IPS DF 6.9 (cell line): ENCODE data around the gene ST6GALNAC1.

ENCODE experiments used
- DNase-seq: peaks from one replicate; pipeline ENCODE4 v3.0.0-alpha.2; 2013; ENCODE audit warnings: low read depth, low spot score
- H3K27ac ChIP-seq: one replicate; pipeline ENCODE4 v1.5.1; 2013; ENCODE audit warnings: low read length, control low read depth
- H3K27me3 ChIP-seq: 2 replicates; pipeline ENCODE4 v1.6.1; 2013; ENCODE audit warnings: mild to moderate bottlenecking, low read length; ENCODE audit not compliant: control insufficient read depth, insufficient read depth
- H3K36me3 ChIP-seq: 2 replicates; pipeline ENCODE4 v1.6.1; 2013; ENCODE audit warnings: low read length; ENCODE audit not compliant: control insufficient read depth, insufficient read depth
- H3K4me1 ChIP-seq: 2 replicates; pipeline ENCODE4 v1.6.1; 2013; ENCODE audit warnings: low read length; ENCODE audit not compliant: control insufficient read depth, insufficient read depth
- H3K4me3 ChIP-seq: 2 replicates; pipeline ENCODE4 v1.5.1; 2013; ENCODE audit warnings: mild to moderate bottlenecking, low read length
- H3K9me3 ChIP-seq: 2 replicates; pipeline ENCODE4 v1.6.1; 2013; ENCODE audit warnings: low read length, inconsistent platforms; ENCODE audit not compliant: control insufficient read depth, insufficient read depth
- WGBS: extraction: QIAGEN DNeasy Blood & Tissue Kit; methylation state at CpG from one replicate; pipeline ENCODE4 v1.1.7; 2013; ENCODE audit warnings: mixed read lengths, missing lambda C conversion rate; ENCODE audit not compliant: insufficient read length, insufficient coverage; 5-methylcytosine and 5-hydroxymethylcytosine counted together

ST6GALNAC1 gene

DNA sequence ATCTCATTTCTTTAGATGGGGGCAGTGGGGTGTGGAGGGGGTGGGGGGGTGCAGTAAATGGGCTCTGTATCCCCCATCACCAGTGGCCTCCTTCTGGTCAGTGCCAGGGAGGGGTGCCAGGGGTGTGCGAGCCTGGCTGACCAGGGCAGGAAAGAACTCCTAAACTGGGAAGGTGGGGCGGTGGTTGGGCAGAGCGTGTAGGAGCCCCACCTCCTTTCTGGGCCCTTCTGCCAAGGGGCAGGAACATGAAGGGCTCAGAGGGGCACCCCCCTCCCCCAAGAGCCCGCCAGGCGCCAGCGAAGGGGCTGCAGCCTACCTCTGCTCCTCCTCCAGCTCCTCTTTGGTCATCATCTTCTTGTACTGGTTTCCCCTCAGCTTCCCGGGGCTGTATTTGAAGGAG, 41.2 kb upstream of the ST6GALNAC1 start:
- Histone ChIP-seq H3K27me3 (no peaks in the 10 kb centered on the region), H3K9me3 (no peaks in the 10 kb centered on the region), H3K4me1 (peaks cover 11% of the 10 kb centered on the region), H3K4me3 (no peak overlapping the region), H3K36me3 (no peaks in the 10 kb centered on the region), H3K27ac (no peak overlapping the region)
- no CpG with 5 or more reads among the region's 7 CpGs for WGBS
- DNase-seq: no peak

- Histone ChIP-seq H3K4me3 (no peak overlapping the region), H3K27ac (no peak overlapping the region), H3K27me3 (no peaks in the 10 kb centered on the region), H3K4me1 (peaks cover 11% of the 10 kb centered on the region), H3K9me3 (no peaks in the 10 kb centered on the region), H3K36me3 (no peaks in the 10 kb centered on the region)
- no peak for DNase-seq
- WGBS: no CpG with 5 or more reads among the region's 25 CpGs
These were observed 40.6 kb upstream of the ST6GALNAC1 start for GRCh38 chr17:76683921-76684745.

- Histone ChIP-seq H3K9me3 (no peaks in the 10 kb centered on the region), H3K27ac (no peak overlapping the region), H3K36me3 (no peaks in the 10 kb centered on the region)
These were observed 39.6 kb upstream of the ST6GALNAC1 start for GRCh38 chr17:76683011-76683755.

GRCh38 chr17:76682296-76682695, 38.7 kb upstream of the ST6GALNAC1 start:
- Histone ChIP-seq H3K4me3 (no peak overlapping the region), H3K27me3 (no peaks in the 10 kb centered on the region), H3K27ac (no peak overlapping the region), H3K4me1 (peaks cover 6% of the 10 kb centered on the region), H3K36me3 (no peaks in the 10 kb centered on the region), H3K9me3 (no peaks in the 10 kb centered on the region)
- no peak for DNase-seq
- no CpG with 5 or more reads among the region's 12 CpGs for WGBS

More at GRCh38 chr17:76683011-76683755, 39.6 kb upstream of the ST6GALNAC1 start:
- no peak for DNase-seq
- H3K4me3 ChIP-seq: no peak overlapping the region
- WGBS: no CpG with 5 or more reads among the region's 18 CpGs
- H3K27me3 ChIP-seq: no peaks in the 10 kb centered on the region
- peaks cover 7% of the 10 kb centered on the region for H3K4me1 ChIP-seq

DNA sequence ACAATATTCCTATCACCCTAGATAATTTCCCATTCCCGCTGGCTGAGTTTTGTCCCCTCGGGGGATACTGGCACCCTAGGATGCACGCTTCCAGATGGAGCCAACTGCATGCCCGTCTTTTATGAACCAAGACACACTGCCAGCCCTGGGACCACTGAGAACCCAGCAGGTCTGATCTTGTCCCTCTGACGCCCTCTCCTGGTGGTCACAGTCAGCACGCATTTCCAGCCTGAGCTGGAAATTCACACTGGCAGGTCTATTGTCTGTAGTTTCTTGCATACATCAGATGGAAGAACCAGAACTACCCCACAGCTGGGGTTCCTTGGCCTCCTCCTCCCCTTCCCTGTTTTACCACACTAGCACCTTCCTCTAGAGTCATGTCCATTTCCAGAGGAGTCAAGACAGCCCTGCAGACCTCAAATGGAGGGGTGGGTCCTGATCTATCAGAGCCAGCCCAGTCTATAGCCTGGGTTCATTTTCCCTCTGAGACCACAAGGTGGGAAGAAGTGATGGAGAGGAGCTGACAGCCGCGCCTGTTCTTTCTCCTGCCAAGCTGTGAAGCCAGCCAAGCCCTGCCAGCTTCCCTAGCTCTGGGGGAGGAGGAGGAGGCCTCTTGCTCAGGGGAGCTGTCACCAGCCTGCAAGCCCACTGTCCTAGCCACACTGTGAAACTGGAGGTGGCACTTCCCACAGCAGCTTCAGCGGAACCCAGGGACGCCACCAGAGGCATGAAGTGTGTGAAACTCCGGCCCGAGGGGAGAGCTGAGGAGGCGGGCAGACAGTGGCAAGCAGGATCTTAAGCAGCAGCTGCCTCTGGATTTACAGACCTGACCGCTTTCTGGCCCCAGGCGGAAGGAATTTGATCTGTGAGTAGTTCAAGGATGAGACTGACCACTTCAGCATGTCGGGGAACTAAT, 37.9 kb upstream of the ST6GALNAC1 start:
- no peak overlapping the region for H3K27ac ChIP-seq

DNA sequence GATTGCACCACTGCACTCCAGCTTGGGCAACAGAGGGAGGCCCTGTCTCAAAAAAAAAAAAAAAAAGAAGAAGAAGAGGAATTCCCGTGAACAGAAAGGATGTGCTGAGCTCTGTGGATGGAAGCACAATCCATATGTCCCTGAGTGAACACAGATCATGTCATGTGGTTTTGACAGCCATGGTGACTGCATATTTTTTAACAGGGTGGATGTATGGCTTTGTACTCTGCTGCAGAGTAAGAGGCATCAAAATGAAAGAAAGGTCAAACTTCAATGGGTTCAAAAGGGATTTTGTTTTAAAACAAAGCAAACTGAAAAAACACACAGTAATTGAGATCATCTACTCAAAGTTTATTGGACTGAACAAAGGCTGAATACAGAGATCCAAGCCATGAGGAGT, 35.7 kb upstream of the ST6GALNAC1 start:
- Histone ChIP-seq H3K9me3 (no peaks in the 10 kb centered on the region), H3K27me3 (no peaks in the 10 kb centered on the region), H3K36me3 (no peaks in the 10 kb centered on the region), H3K4me1 (peaks cover 6% of the 10 kb centered on the region), H3K27ac (no peak overlapping the region), H3K4me3 (no peak overlapping the region)
- DNase-seq: no peak
- WGBS: no CpG with 5 or more reads among the region's 1 CpG

More for the DNA sequence above, 37.9 kb upstream of the ST6GALNAC1 start:
- Histone ChIP-seq H3K4me1 (peaks cover 6% of the 10 kb centered on the region), H3K4me3 (no peak overlapping the region), H3K36me3 (no peaks in the 10 kb centered on the region), H3K27me3 (no peaks in the 10 kb centered on the region), H3K9me3 (no peaks in the 10 kb centered on the region)
- WGBS: no CpG with 5 or more reads among the region's 16 CpGs
- no peak for DNase-seq

DNA sequence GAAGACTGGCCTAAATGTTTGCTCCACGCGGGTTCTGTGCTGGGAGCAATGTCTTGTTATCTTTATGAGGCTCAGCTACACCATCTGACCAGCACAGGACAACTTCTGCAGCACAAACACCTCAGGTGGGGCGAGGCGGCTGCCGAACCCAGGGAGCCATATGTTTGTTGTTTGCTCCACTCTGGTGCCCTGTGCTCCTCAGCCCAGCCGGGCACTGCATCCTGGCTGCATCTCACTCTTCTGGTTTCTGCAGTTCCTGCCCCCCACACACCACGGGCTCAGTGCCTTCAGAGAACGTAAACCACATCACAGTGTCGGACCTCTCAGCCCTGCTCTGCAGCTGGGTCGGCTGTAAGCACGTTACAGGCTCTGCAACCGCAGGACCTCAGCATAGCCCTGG, 34.8 kb upstream of the ST6GALNAC1 start:
- Histone ChIP-seq H3K36me3 (no peaks in the 10 kb centered on the region), H3K27me3 (no peaks in the 10 kb centered on the region), H3K4me3 (no peak overlapping the region), H3K27ac (no peak overlapping the region), H3K9me3 (no peaks in the 10 kb centered on the region), H3K4me1 (peaks cover 4% of the 10 kb centered on the region; the same call in 1 of the 2 replicates)
- WGBS: no CpG with 5 or more reads among the region's 12 CpGs
- DNase-seq: no peak

GRCh38 chr17:76677406-76677805, 33.8 kb upstream of the ST6GALNAC1 start:
- Histone ChIP-seq H3K9me3 (no peaks in the 10 kb centered on the region), H3K4me3 (no peak overlapping the region), H3K4me1 (peaks cover 4% of the 10 kb centered on the region; the same call in 1 of the 2 replicates), H3K36me3 (no peaks in the 10 kb centered on the region), H3K27me3 (no peaks in the 10 kb centered on the region), H3K27ac (no peak overlapping the region)
- no peak for DNase-seq
- WGBS: no CpG with 5 or more reads among the region's 16 CpGs

DNA sequence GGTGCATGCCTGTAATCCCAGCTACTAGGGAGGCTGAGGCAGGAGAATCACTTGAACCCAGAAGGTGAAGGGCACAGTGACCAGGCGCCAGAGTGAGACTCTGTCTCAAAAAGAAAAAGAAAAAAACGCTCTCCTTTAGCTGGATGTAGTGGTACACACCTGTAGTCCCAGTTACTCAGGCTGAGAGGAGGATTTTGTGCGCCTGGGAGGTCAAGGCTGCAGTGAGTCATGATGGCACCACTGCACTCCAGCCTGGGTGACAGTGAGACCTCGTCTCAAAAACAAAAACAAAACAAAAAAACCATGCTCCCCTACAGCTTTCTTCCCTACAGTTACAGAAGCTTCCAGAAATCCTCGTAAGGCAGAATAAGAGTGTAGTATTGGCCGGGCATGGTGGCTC, 33.1 kb upstream of the ST6GALNAC1 start:
- Histone ChIP-seq H3K9me3 (no peaks in the 10 kb centered on the region), H3K27me3 (no peaks in the 10 kb centered on the region), H3K27ac (no peak overlapping the region), H3K36me3 (no peaks in the 10 kb centered on the region), H3K4me3 (no peak overlapping the region), H3K4me1 (peaks cover 3% of the 10 kb centered on the region; the same call in 1 of the 2 replicates)
- WGBS: no CpG with 5 or more reads among the region's 6 CpGs
- DNase-seq: no peak

- no peak overlapping the region for H3K4me3 ChIP-seq
- no peak overlapping the region for H3K27ac ChIP-seq
- WGBS: no CpG with 5 or more reads among the region's 6 CpGs
- H3K27me3 ChIP-seq: no peaks in the 10 kb centered on the region
- peaks cover 2% of the 10 kb centered on the region; the same call in 1 of the 2 replicates for H3K4me1 ChIP-seq
- no peaks in the 10 kb centered on the region for H3K36me3 ChIP-seq
- no peaks in the 10 kb centered on the region for H3K9me3 ChIP-seq
- no peak for DNase-seq
These were observed 32.1 kb upstream of the ST6GALNAC1 start for GRCh38 chr17:76675648-76676047.
